ENCODE measurements around the gene ART5. TPM values are rescaled to one million over a fixed set of nuclear protein-coding genes. Genes with fewer than 3 reads are reported as not detected.
"Not testable (repeated sequence)": the region's sequence is repeated elsewhere in the genome, so short reads cannot be mapped to it uniquely, and the experiment has no call there.

The ART5 gene
- total and polyA plus RNA-seq, 8 donors, result 0.11 to 0.51 (median 0.22) TPM; not detected in 2

GRCh38 chr11:3645552-3645951 lies 3.8 kb upstream of the ART5 start:
- no peak for TF ChIP-seq CTCF (IDR thresholded peaks at IDR 0.05)
- ATAC-seq (no peak), DNase-seq (no peak), FAIRE-seq (no peak)
- Histone ChIP-seq H3K9me3 (no peaks in the 10 kb centered on the region), H3K27ac (no peak overlapping the region), H3K4me1 (peaks cover 0 to 4% (median 4%) of the 10 kb centered on the region in 3 donors), H3K36me3 (no peaks in the 10 kb centered on the region), H3K27me3 (no peaks in the 10 kb centered on the region), H3K4me3 (no peak overlapping the region)
- intact Hi-C loops (cut with DNase I), result no loop called here
- 68 to 71% methylated on average over 7 of the region's 7 CpGs for WGBS, 2 donors

- no peak within 1 kb of the TSS for H3K27ac ChIP-seq
- TF ChIP-seq CTCF (IDR thresholded peaks at IDR 0.05), result no peak
- no peaks in the 10 kb centered on the region for H3K27me3 ChIP-seq
- no peaks in the 10 kb centered on the region for H3K9me3 ChIP-seq
- H3K36me3 ChIP-seq, result no peaks in the 10 kb centered on the region
- no peak for DNase-seq
- no peak within 1 kb of the TSS for H3K4me3 ChIP-seq
- WGBS, 2 donors, result 65 to 78% methylated on average over 4 of the region's 4 CpGs
- FAIRE-seq, result no peak
- H3K4me1 ChIP-seq, result peaks cover 0 to 4% (median 4%) of the 10 kb centered on the region in 3 donors
- no peak for ATAC-seq
- intact Hi-C loops (cut with DNase I), result no loop called here
These were observed 3.0 kb upstream of the ART5 start, which contains the start of gene ART1 for GRCh38 chr11:3644817-3645235. Gene ART1 (plus strand): TSS chr11:3645128. CDS start chr11:3659214, 14,086 bp downstream.

- H3K36me3 ChIP-seq; FAIRE-seq; H3K9me3 ChIP-seq; H3K4me3 ChIP-seq; intact Hi-C loops (cut with DNase I); ATAC-seq; H3K27ac ChIP-seq; DNase-seq; H3K27me3 ChIP-seq; H3K4me1 ChIP-seq: not testable (repeated sequence)
- WGBS, 2 donors, result 55 to 66% methylated on average over 11 of the region's 11 CpGs
These were observed 1.3 kb upstream of the ART5 start for GRCh38 chr11:3643102-3643546.

- intact Hi-C loops (cut with DNase I), result no loop called here
- Histone ChIP-seq H3K27me3 (no peaks in the 10 kb centered on the region), H3K9me3 (no peaks in the 10 kb centered on the region), H3K4me1 (peaks cover 0 to 4% (median 4%) of the 10 kb centered on the region in 3 donors), H3K36me3 (no peaks in the 10 kb centered on the region), H3K4me3 (peak overlapping the region; percentile 23 to 66 (median 46)), H3K27ac (no peak overlapping the region)
- ATAC-seq, result peak; percentile 88 to 97 (median 94)
- peak; percentile 76 to 88 (median 84) for DNase-seq
- FAIRE-seq, result no peak
- WGBS, 2 donors, result 1% methylated on average over 52 to 55 of the region's 55 CpGs
- no peak for TF ChIP-seq CTCF (IDR thresholded peaks at IDR 0.05)
These were observed 519 bp upstream of the ART5 start for GRCh38 chr11:3642071-3642951.

- Histone ChIP-seq H3K36me3 (no peaks in the 10 kb centered on the region), H3K4me3 (no peak overlapping the region), H3K4me1 (peaks cover 0 to 4% (median 4%) of the 10 kb centered on the region in 3 donors), H3K27me3 (no peaks in the 10 kb centered on the region), H3K9me3 (no peaks in the 10 kb centered on the region), H3K27ac (no peak overlapping the region)
- ATAC-seq (no peak), FAIRE-seq (no peak), DNase-seq (peak in 1 of 6 donors; percentile 26)
- TF ChIP-seq CTCF (IDR thresholded peaks at IDR 0.05), result no peak
- intact Hi-C loops (cut with DNase I), result no loop called here
- whole genome bisulfite sequencing, 2 donors, result 58 to 67% methylated on average over 8 of the region's 8 CpGs
These were observed 601 bp downstream of the ART5 start for GRCh38 chr11:3641191-3641590.
